ENCODE data around the gene AHRR. TPM values are rescaled to one million over a fixed set of nuclear protein-coding genes. Genes with fewer than 3 reads are reported as not detected.

Gene AHRR
- total RNA-seq, 4 donors from 2014 or later: 0.26 to 9.1 (median 6.6) TPM; not detected in 1

DNA sequence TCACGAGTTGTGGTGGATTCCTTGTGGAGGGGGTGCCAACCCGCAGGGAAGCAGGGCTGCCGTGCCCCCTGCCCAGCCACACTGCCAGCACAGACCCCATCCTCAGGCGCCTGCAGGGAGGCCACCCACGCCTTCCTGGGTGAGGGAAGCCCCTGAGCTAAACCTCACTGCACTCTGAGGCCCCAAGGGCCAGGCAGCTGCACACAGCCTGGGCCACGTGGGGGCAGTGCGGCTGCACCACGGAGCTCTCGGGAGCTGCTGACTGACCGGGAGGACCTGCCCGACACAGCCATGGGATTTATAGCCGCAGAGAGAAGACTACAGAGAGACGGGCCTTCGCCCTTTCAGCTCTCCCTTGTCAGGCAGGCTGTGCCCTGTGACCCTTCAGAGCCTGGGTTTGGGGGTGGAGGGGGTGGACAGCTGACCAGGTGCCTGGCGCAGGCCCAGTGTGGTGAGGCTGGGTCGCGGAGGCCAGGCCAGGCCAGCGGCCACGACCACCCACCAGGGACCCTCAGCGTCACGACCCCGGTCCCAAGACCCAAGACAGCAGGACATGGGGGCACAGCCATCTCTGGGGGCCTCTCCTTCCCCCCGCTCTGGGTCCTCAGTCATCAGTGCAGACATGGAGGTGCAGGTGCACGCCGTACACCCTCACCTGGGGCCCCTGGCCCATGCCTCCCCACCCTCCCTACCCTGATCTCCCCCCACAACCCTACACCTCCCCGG lies 4.3 kb upstream of the AHRR start:
- no peak overlapping the region for H3K27ac ChIP-seq
- intact Hi-C loops (cut with DNase I; ENCODE audit: low total_unique reads): no loop called here
- DNase-seq: no peak

DNA sequence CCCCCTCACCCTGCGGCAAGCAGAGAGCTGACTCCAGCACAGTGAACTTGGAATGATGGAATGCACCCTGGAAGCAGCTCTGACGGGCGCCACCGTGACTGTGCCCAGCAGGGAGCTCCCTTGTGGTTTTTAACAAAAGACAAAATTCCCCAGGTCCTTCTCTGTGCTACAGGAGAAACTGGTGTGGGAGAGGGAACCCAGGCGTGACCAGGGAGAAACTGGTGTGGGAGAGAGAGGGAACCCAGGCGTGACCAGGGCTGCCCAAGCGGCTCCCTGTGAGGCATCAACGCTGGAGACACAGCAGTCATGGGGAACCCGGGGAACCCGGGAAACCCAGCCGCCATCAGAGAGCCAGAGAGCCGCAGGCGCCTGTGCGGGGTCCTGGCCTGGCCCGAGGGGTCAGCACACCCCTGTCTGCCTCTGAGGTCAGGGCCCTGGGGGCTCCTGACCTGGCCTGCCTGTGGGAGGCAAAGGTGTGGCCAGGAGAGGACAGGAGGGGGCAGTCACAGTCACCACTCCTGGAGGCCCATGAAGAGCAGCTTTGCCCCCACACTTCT lies 3.1 kb upstream of the AHRR start:
- H3K27me3 ChIP-seq: peaks cover 9 to 14% of the 10 kb centered on the region in 2 donors
- peaks cover 0 to 11% of the 10 kb centered on the region in 2 donors for H3K4me1 ChIP-seq
- no peak overlapping the region for H3K4me3 ChIP-seq
- no peak overlapping the region for H3K27ac ChIP-seq
- no peaks in the 10 kb centered on the region for H3K36me3 ChIP-seq
- no peak for DNase-seq
- no peak for TF ChIP-seq POLR2A (IDR thresholded peaks at IDR 0.05)
- TF ChIP-seq, protein P1, sequence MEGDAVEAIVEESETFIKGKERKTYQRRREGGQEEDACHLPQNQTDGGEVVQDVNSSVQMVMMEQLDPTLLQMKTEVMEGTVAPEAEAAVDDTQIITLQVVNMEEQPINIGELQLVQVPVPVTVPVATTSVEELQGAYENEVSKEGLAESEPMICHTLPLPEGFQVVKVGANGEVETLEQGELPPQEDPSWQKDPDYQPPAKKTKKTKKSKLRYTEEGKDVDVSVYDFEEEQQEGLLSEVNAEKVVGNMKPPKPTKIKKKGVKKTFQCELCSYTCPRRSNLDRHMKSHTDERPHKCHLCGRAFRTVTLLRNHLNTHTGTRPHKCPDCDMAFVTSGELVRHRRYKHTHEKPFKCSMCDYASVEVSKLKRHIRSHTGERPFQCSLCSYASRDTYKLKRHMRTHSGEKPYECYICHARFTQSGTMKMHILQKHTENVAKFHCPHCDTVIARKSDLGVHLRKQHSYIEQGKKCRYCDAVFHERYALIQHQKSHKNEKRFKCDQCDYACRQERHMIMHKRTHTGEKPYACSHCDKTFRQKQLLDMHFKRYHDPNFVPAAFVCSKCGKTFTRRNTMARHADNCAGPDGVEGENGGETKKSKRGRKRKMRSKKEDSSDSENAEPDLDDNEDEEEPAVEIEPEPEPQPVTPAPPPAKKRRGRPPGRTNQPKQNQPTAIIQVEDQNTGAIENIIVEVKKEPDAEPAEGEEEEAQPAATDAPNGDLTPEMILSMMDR (IDR thresholded peaks at IDR 0.05): no peak
- no peaks in the 10 kb centered on the region for H3K9me3 ChIP-seq
- intact Hi-C loops (cut with DNase I; ENCODE audit: low total_unique reads): no loop called here

More for the DNA sequence above, 4.3 kb upstream of the AHRR start:
- Histone ChIP-seq H3K4me1 (peaks cover 0 to 11% of the 10 kb centered on the region in 2 donors), H3K27me3 (peaks cover under 1 to 14% of the 10 kb centered on the region in 2 donors), H3K4me3 (no peak overlapping the region), H3K36me3 (no peaks in the 10 kb centered on the region), H3K9me3 (no peaks in the 10 kb centered on the region)
- TF ChIP-seq POLR2A (IDR thresholded peaks at IDR 0.05): no peak
- TF ChIP-seq, protein P1 (IDR thresholded peaks at IDR 0.05): peak in 1 of 4 experiments; percentile 17

DNA sequence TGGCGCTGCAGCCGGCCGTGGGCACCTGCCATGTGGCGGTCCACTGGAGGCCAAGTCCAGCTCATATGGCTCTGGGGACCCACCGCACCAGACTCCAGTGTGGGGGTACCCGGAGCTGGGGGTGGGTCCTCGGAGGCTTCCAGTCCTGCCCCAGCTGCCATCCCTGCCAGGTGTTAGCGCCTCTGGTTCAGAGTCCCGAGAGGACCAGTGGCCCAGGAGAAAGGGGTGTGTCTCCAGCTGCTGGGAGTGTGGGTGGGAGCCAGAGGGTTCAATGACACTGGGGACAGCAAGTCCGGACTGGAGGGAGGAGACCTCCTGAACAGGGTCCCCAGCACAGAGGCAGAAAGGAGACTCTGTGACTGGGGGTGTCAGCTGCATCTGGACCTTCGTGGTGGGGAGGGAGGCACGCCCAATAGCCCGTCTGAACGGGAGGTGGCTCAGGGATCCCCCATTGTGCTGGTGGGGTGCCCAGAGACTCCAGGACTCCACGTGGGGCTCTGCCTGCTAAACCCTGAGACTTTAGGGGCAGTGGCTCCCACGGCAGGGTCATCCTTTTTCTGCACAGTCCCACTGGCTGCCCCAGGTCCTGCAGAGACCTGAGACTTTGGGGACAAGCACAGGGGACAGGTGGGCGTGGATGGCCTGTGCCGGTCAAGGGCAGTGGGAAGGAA lies 2.4 kb upstream of the AHRR start:
- Histone ChIP-seq H3K27ac (no peak overlapping the region), H3K27me3 (peaks cover 9 to 14% of the 10 kb centered on the region in 2 donors), H3K4me1 (peaks cover 0 to 11% of the 10 kb centered on the region in 2 donors), H3K4me3 (no peak overlapping the region), H3K36me3 (no peaks in the 10 kb centered on the region), H3K9me3 (no peaks in the 10 kb centered on the region)
- TF ChIP-seq, protein P1 (IDR thresholded peaks at IDR 0.05): no peak
- no peak for TF ChIP-seq POLR2A (IDR thresholded peaks at IDR 0.05)
- intact Hi-C loops (cut with DNase I; ENCODE audit: low total_unique reads): no loop called here
- no peak for DNase-seq

- no peak for DNase-seq
- Histone ChIP-seq H3K27ac (no peak overlapping the region), H3K9me3 (no peaks in the 10 kb centered on the region), H3K36me3 (no peaks in the 10 kb centered on the region), H3K27me3 (peaks cover 9 to 14% of the 10 kb centered on the region in 2 donors), H3K4me1 (peaks cover 0 to 11% of the 10 kb centered on the region in 2 donors), H3K4me3 (peak overlapping the region in 1 of 2 donors; percentile 30)
- intact Hi-C loops (cut with DNase I; ENCODE audit: low total_unique reads): no loop called here
- TF ChIP-seq, protein P1 (IDR thresholded peaks at IDR 0.05): no peak
- TF ChIP-seq POLR2A (IDR thresholded peaks at IDR 0.05): no peak
Measured at GRCh38 chr5:320524-321229, 837 bp upstream of the AHRR start.
